ENCODE data around the gene BIRC3. TPM values are rescaled to one million over a fixed set of nuclear protein-coding genes. Genes with fewer than 3 reads are reported as not detected.
"Not testable (repeated sequence)": the region's sequence is repeated elsewhere in the genome, so short reads cannot be mapped to it uniquely, and the experiment has no call there.

BIRC3 gene
- total RNA-seq, 4 donors from 2014 or later, result 10.0 to 13.7 (median 11.0) TPM

DNA sequence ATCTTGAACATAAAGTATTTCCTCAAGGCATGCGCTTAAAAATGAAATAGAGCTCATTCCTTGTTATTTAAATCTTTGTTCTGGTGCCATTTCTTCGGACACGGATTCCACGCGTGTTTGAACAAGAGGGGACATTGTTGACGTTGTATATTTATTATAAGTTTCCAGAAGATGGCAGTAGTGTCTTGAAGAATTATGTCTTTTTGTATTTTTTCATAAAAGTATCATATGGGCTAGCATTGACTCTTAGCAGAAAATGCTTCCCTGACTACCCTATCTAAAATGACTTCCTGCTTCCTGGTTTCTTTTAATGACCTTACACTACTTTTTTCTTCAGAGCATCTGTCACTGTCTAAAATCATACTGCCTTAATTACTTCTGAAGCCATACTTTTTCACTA lies 50.1 kb downstream of the BIRC3 start:
- Histone ChIP-seq H3K4me3 (no peak overlapping the region), H3K36me3 (peaks cover 36 to 63% (median 53%) of the 10 kb centered on the region in 4 donors), H3K4me1 (peaks cover 0 to 14% (median 2%) of the 10 kb centered on the region in 4 donors), H3K27ac (replicated peaks in 1 of 4) (no peak overlapping the region), H3K27me3 (no peaks in the 10 kb centered on the region), H3K9me3 (no peaks in the 10 kb centered on the region)
- WGBS, result 56% methylated on average over 6 of the region's 6 CpGs
- TF ChIP-seq POLR2AphosphoS5 (IDR thresholded peaks at IDR 0.05) (no peak), EP300 (IDR thresholded peaks at IDR 0.05) (no peak)
- DNase-seq (ENCODE audit: extremely low spot score), result no peak
- intact Hi-C loops (cut with DNase I), result no loop called here

DNA sequence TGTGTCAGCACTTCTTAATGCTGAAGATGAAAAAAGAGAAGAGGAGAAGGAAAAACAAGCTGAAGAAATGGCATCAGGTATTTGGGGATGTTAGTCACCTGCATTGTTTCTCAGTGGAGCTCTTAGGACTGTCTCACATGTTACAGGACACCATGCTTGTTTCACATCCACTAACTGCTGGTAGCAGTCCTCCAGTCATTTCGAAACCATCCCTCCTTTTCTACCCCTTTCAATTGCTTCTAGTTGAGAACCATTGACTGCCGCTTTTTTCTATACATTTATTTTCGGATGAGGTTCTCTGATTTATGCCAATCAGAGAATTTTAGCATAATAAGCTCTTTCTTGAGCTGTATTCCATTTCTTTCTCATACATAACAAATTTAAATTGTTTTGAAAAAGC lies 51.2 kb downstream of the BIRC3 start:
- H3K9me3 ChIP-seq, result no peaks in the 10 kb centered on the region
- H3K36me3 ChIP-seq, result peaks cover 31 to 56% (median 46%) of the 10 kb centered on the region in 4 donors
- intact Hi-C loops (cut with DNase I), result no loop called here
- H3K4me3 ChIP-seq, result no peak overlapping the region
- no peaks in the 10 kb centered on the region for H3K27me3 ChIP-seq
- 92% methylated on average over 3 of the region's 3 CpGs for WGBS
- no peak overlapping the region for H3K27ac ChIP-seq (replicated peaks in 1 of 4)
- no peak for TF ChIP-seq POLR2A (IDR thresholded peaks at IDR 0.05; ENCODE audit: low read depth)
- no peak for TF ChIP-seq POLR2AphosphoS5 (IDR thresholded peaks at IDR 0.05)
- no peak for TF ChIP-seq EP300 (IDR thresholded peaks at IDR 0.05)
- TF ChIP-seq, protein P1, sequence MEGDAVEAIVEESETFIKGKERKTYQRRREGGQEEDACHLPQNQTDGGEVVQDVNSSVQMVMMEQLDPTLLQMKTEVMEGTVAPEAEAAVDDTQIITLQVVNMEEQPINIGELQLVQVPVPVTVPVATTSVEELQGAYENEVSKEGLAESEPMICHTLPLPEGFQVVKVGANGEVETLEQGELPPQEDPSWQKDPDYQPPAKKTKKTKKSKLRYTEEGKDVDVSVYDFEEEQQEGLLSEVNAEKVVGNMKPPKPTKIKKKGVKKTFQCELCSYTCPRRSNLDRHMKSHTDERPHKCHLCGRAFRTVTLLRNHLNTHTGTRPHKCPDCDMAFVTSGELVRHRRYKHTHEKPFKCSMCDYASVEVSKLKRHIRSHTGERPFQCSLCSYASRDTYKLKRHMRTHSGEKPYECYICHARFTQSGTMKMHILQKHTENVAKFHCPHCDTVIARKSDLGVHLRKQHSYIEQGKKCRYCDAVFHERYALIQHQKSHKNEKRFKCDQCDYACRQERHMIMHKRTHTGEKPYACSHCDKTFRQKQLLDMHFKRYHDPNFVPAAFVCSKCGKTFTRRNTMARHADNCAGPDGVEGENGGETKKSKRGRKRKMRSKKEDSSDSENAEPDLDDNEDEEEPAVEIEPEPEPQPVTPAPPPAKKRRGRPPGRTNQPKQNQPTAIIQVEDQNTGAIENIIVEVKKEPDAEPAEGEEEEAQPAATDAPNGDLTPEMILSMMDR (IDR thresholded peaks at IDR 0.05), result no peak
- DNase-seq (ENCODE audit: extremely low spot score), result no peak
- peaks cover 0 to 14% (median 2%) of the 10 kb centered on the region in 4 donors for H3K4me1 ChIP-seq

DNA sequence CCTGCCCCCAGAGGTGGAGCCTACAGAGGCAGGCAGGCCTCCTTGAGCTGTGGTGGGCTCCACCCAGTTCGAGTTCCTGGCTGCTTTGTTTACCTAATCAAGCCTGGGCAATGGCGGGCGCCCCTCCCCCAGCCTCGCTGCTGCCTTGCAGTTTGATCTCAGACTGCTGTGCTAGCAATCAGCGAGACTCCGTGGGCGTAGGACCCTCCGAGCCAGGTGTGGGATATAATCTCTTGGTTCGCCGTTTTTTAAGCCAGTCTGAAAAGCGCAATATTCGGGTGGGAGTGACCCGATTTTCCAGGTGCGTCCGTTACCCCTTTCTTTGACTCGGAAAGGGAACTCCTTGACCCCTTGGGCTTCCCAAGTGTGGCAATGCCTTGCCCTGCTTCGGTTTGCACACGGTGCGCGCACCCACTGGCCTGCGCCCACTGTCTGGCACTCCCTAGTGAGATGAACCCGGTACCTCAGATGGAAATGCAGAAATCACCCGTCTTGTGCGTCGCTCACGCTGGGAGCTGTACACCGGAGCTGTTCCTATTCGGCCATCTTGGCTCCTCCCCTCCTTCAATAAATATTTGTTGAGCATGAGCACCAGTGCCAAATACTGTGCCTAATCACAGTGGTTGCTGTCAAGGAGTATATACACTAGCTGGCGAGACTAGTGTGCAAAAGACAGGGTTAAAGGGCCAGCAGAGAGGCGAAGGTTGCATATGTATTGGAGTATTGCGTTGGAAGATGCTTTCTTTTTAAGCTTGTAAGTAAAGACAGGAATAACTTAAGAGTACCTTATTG lies 57.5 kb downstream of the BIRC3 start:
- DNase-seq (ENCODE audit: extremely low spot score); H3K4me3 ChIP-seq; intact Hi-C loops (cut with DNase I); H3K9me3 ChIP-seq; H3K27ac ChIP-seq (replicated peaks in 1 of 4); H3K27me3 ChIP-seq: not testable (repeated sequence)
- H3K36me3 ChIP-seq, result peaks cover 8 to 37% (median 31%) of the 10 kb centered on the region in 4 donors
- H3K4me1 ChIP-seq, result peaks cover 0 to 15% (median 3%) of the 10 kb centered on the region in 4 donors
- WGBS, result 92% methylated on average over 11 of the region's 31 CpGs

DNA sequence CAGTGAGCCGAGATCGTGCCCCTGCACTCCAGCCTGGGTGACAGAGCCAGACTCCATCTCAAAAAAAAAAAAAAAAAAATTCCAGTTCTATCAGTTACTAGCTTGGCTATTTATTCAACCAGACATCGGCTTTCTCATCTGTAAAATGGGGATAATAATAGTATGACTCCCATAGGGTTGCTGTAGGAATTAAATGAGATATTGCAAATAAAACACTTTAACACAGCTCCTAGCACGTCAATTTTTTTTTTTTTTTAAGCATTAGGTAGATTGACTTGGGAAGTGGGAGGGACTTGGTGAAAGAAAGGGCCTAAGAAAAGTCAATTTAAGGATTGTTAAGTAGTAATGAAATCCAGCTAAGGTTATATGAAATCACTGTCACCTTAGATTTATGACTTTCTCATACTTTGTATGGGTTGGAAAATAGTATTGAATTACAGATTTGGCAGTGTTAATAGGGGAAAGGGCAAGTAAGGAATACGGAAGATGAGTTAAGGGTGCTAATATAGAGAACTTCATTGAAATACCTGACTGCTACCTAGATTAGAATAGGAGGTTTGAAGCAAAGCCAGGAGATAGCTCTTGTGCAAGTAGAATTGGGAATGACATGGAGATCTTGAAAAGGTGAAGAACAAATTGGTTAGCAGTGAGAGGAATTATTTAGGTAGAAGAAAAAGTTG lies 58.6 kb downstream of the BIRC3 start:
- 88% methylated on average over 5 of the region's 5 CpGs for WGBS
- H3K4me1 ChIP-seq, result peaks cover 0 to 15% (median 3%) of the 10 kb centered on the region in 4 donors
- intact Hi-C loops (cut with DNase I), result no loop called here
- DNase-seq (ENCODE audit: extremely low spot score), result no peak
- H3K27me3 ChIP-seq, result no peaks in the 10 kb centered on the region
- H3K36me3 ChIP-seq, result peaks cover 9 to 47% (median 41%) of the 10 kb centered on the region in 4 donors
- H3K4me3 ChIP-seq, result no peak overlapping the region
- H3K9me3 ChIP-seq, result no peaks in the 10 kb centered on the region
- no peak overlapping the region for H3K27ac ChIP-seq (replicated peaks in 1 of 4)
- TF ChIP-seq EP300 (IDR thresholded peaks at IDR 0.05), result no peak

DNA sequence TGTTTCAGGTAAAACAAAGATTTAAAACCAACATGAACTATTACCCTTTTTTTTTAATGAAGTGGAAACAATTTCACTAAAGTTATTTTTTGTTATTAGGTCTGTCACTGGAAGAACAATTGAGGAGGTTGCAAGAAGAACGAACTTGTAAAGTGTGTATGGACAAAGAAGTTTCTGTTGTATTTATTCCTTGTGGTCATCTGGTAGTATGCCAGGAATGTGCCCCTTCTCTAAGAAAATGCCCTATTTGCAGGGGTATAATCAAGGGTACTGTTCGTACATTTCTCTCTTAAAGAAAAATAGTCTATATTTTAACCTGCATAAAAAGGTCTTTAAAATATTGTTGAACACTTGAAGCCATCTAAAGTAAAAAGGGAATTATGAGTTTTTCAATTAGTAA lies 60.6 kb downstream of the BIRC3 start:
- DNase-seq (ENCODE audit: extremely low spot score), result no peak
- Histone ChIP-seq H3K4me3 (no peak overlapping the region), H3K27me3 (no peaks in the 10 kb centered on the region), H3K36me3 (peaks cover 9 to 59% (median 52%) of the 10 kb centered on the region in 4 donors), H3K9me3 (no peaks in the 10 kb centered on the region), H3K4me1 (peaks cover 0 to 15% (median 6%) of the 10 kb centered on the region in 4 donors), H3K27ac (replicated peaks in 1 of 4) (no peak overlapping the region)
- intact Hi-C loops (cut with DNase I), result no loop called here
- TF ChIP-seq POLR2A (IDR thresholded peaks at IDR 0.05; ENCODE audit: low read depth), result no peak
- no peak for TF ChIP-seq EP300 (IDR thresholded peaks at IDR 0.05)
- no peak for TF ChIP-seq POLR2AphosphoS5 (IDR thresholded peaks at IDR 0.05)
- TF ChIP-seq, protein P1 (IDR thresholded peaks at IDR 0.05), result no peak
- 83% methylated on average over 2 of the region's 2 CpGs for WGBS

DNA sequence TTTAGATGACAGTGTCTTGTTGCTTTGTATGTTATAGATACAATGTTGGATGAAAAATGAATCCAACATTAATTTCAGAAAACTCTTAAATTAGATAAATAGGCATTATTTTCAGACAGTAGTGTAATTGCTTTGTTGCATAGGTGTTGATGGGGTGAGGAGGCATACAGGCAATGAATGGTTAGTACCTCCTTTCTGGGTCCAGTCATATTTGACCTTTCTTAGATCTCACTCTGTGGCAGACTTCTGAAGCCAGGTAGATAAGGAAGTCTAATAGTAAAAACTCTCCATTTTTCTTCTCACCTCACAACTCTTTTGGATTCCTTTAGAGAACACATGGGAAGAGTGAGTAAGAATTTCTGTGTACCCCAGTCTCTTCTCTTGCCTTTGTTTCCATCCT lies 61.5 kb downstream of the BIRC3 start:
- DNase-seq (ENCODE audit: extremely low spot score), result no peak
- TF ChIP-seq POLR2AphosphoS5 (IDR thresholded peaks at IDR 0.05) (no peak), EP300 (IDR thresholded peaks at IDR 0.05) (no peak), POLR2A (IDR thresholded peaks at IDR 0.05; ENCODE audit: low read depth) (no peak)
- TF ChIP-seq, protein P1 (IDR thresholded peaks at IDR 0.05), result no peak
- H3K27ac ChIP-seq (replicated peaks in 1 of 4), result no peak overlapping the region
- H3K4me1 ChIP-seq, result peaks cover 0 to 15% (median 7%) of the 10 kb centered on the region in 4 donors
- no peak overlapping the region for H3K4me3 ChIP-seq
- intact Hi-C loops (cut with DNase I), result no loop called here
- peaks cover 9 to 59% (median 52%) of the 10 kb centered on the region in 4 donors for H3K36me3 ChIP-seq
- no peaks in the 10 kb centered on the region for H3K9me3 ChIP-seq
- H3K27me3 ChIP-seq, result no peaks in the 10 kb centered on the region
